ENCODE results near the gene VAPB. TPM values are rescaled to one million over a fixed set of nuclear protein-coding genes. Genes with fewer than 3 reads are reported as not detected.

Gene VAPB
- total RNA-seq, 4 donors from 2014 or later, result 20.4 to 28.0 (median 23.6) TPM

DNA sequence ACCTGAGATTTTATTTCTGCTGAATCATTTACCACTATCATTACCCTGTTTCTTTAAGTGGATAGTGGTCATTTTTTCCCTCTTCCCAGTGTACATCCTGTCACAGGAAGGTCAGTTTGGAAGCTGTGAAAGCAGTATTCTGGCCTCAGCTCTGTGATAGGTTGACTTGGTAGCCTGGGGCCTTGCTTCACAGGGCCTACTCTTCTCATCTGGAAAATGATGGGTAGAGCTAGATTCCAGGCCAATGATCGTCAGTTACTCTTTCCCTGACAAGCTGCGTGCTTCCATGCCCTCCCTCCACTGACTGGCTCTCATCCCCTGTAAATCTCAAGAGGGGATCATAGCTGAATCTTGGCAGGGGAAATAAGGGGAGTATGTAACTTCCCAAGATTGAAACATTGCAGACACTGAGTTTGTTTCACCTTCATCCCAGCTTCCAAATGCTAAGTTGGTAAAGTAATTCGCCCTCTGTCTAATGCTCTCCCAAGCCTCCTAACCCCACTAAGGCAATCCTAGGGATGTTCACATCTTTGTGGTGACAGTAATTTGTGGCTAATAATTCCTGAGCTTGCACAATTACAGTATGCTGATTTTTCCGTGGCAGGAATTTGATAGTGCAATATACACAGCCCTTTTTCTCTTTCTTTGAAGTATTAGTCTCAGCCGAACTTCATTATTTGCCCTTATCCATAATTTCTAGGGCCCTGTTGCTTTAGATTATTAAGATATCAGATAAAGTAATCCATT is 51.2 kb downstream of the VAPB start:
- H3K27ac ChIP-seq, result no peak overlapping the region
- H3K36me3 ChIP-seq, result peaks cover 0 to 32% (median 0%) of the 10 kb centered on the region in 3 donors
- no peak for DNase-seq (ENCODE audit: low spot score in 2 of 2)
- TF ChIP-seq POLR2A (IDR thresholded peaks at IDR 0.05) (no peak), EP300 (IDR thresholded peaks at IDR 0.05) (no peak)
- TF ChIP-seq, protein P1, sequence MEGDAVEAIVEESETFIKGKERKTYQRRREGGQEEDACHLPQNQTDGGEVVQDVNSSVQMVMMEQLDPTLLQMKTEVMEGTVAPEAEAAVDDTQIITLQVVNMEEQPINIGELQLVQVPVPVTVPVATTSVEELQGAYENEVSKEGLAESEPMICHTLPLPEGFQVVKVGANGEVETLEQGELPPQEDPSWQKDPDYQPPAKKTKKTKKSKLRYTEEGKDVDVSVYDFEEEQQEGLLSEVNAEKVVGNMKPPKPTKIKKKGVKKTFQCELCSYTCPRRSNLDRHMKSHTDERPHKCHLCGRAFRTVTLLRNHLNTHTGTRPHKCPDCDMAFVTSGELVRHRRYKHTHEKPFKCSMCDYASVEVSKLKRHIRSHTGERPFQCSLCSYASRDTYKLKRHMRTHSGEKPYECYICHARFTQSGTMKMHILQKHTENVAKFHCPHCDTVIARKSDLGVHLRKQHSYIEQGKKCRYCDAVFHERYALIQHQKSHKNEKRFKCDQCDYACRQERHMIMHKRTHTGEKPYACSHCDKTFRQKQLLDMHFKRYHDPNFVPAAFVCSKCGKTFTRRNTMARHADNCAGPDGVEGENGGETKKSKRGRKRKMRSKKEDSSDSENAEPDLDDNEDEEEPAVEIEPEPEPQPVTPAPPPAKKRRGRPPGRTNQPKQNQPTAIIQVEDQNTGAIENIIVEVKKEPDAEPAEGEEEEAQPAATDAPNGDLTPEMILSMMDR (IDR thresholded peaks at IDR 0.05), result no peak
- peaks cover 0 to 36% (median 2%) of the 10 kb centered on the region in 4 donors for H3K4me1 ChIP-seq
- no peaks in the 10 kb centered on the region for H3K27me3 ChIP-seq
- H3K9me3 ChIP-seq, result no peaks in the 10 kb centered on the region
- H3K4me3 ChIP-seq, result no peak overlapping the region
- 77 to 85% methylated on average over 5 of the region's 5 CpGs for whole genome bisulfite sequencing, 2 donors

DNA sequence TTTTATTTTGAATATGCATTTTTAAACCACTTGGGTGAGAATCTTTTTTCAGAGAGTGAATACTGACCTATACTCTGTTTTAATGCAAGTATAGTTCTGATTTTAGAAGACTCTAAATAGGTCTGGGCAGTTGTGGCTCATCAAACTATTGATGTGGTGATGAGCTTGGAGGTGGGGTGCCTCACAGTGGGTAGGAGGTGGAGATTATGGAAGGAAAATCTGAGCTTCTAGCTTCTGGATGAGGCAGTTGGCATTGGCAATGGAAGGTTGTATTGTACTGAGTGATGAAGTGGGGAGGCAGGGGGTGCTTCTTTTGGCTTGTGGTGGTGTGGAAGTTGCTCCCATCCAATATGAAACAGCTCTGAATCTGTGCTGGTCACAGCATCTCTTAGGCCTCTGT is 52.7 kb downstream of the VAPB start:
- peaks cover 0 to 36% (median 2%) of the 10 kb centered on the region in 4 donors for H3K4me1 ChIP-seq
- no peak overlapping the region for H3K4me3 ChIP-seq
- DNase-seq (ENCODE audit: low spot score in 2 of 2), result no peak
- TF ChIP-seq EP300 (IDR thresholded peaks at IDR 0.05) (no peak), POLR2A (IDR thresholded peaks at IDR 0.05) (no peak)
- TF ChIP-seq, protein P1 (IDR thresholded peaks at IDR 0.05), result no peak
- no peaks in the 10 kb centered on the region for H3K27me3 ChIP-seq
- peaks cover 0 to 44% (median 0%) of the 10 kb centered on the region in 3 donors for H3K36me3 ChIP-seq
- no peaks in the 10 kb centered on the region for H3K9me3 ChIP-seq
- H3K27ac ChIP-seq, result no peak overlapping the region

DNA sequence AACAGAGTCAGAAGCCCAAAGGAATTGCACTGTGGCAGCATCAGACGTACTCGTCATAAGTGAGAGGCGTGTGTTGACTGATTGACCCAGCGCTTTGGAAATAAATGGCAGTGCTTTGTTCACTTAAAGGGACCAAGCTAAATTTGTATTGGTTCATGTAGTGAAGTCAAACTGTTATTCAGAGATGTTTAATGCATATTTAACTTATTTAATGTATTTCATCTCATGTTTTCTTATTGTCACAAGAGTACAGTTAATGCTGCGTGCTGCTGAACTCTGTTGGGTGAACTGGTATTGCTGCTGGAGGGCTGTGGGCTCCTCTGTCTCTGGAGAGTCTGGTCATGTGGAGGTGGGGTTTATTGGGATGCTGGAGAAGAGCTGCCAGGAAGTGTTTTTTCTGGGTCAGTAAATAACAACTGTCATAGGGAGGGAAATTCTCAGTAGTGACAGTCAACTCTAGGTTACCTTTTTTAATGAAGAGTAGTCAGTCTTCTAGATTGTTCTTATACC is 55.8 kb downstream of the VAPB start:
- no peak for DNase-seq (ENCODE audit: low spot score in 2 of 2)
- 64 to 75% methylated on average over 5 of the region's 5 CpGs for WGBS, 2 donors
- Histone ChIP-seq H3K4me3 (no peak overlapping the region), H3K27ac (no peak overlapping the region), H3K4me1 (peaks cover 0 to 30% (median 2%) of the 10 kb centered on the region in 4 donors), H3K9me3 (no peaks in the 10 kb centered on the region), H3K27me3 (no peaks in the 10 kb centered on the region), H3K36me3 (peaks cover 0 to 52% (median 0%) of the 10 kb centered on the region in 3 donors)
- TF ChIP-seq, protein P1 (IDR thresholded peaks at IDR 0.05), result no peak
- no peak for TF ChIP-seq EP300 (IDR thresholded peaks at IDR 0.05)
- no peak for TF ChIP-seq POLR2A (IDR thresholded peaks at IDR 0.05)

DNA sequence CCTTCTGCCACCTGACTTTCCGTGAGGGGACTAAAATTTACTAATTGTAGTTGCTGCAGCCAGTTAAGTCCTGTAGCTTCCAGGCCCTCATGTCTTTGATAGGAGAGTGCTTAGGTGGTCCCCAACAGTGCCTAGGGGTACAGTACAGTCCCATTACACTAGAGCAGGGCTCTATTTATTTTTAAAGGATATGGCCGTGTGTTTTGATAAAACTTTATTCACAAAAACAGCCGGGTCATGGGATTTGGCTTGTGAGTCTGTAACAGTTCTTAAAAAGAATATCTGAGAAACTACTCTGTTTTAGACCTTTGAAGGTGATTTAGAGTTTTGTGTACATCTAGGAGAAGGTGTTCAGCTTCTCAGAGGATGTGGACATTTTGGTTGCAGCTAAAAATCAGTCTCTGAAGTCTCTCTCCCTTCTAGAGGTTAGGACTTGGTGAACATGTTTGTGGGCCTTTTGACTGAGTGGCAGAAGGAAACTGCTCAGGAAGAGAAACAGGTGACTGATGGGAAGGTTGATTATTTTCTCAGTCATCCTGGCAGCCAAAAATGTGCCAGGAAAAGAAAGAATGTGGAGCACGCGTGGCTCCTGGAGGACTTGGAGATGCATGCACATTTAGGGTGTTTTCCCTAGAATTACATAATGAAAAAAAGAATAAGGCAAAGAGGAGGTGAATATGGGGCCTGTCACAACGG is 57.4 kb downstream of the VAPB start:
- DNase-seq (ENCODE audit: low spot score in 2 of 2), result no peak
- H3K4me3 ChIP-seq, result no peak overlapping the region
- H3K27me3 ChIP-seq, result no peaks in the 10 kb centered on the region
- H3K27ac ChIP-seq, result no peak overlapping the region
- H3K36me3 ChIP-seq, result peaks cover 0 to 51% (median 0%) of the 10 kb centered on the region in 3 donors
- no peak for TF ChIP-seq POLR2A (IDR thresholded peaks at IDR 0.05)
- TF ChIP-seq EP300 (IDR thresholded peaks at IDR 0.05), result no peak
- TF ChIP-seq, protein P1 (IDR thresholded peaks at IDR 0.05), result no peak
- no peaks in the 10 kb centered on the region for H3K9me3 ChIP-seq
- H3K4me1 ChIP-seq, result peaks cover 0 to 24% (median 0%) of the 10 kb centered on the region in 4 donors
- 85 to 87% methylated on average over 6 of the region's 6 CpGs for WGBS, 2 donors

DNA sequence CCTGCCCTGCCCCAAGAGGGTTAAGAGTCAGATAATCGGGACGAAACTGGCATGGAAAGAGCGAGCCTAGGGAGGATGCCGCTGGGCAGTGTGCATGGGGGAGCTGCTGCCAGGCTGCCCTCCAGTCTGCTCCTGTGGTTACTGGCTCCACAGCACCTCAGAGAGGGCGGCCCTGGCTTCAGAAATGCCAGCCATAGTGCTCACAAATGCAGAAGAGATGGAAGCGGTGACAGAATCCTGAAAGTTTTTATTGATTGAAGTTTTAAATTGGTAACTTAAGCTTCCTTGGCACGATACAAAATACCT is 57.9 kb downstream of the VAPB start:
- Histone ChIP-seq H3K9me3 (no peaks in the 10 kb centered on the region), H3K36me3 (peaks cover 0 to 56% (median 0%) of the 10 kb centered on the region in 3 donors), H3K27me3 (no peaks in the 10 kb centered on the region), H3K4me1 (peaks cover 0 to 21% (median 0%) of the 10 kb centered on the region in 4 donors), H3K4me3 (no peak overlapping the region), H3K27ac (no peak overlapping the region)
- 81 to 86% methylated on average over 7 of the region's 7 CpGs for WGBS, 2 donors
- no peak for TF ChIP-seq POLR2A (IDR thresholded peaks at IDR 0.05)
- no peak for TF ChIP-seq EP300 (IDR thresholded peaks at IDR 0.05)
- TF ChIP-seq, protein P1 (IDR thresholded peaks at IDR 0.05), result no peak
- no peak for DNase-seq (ENCODE audit: low spot score in 2 of 2)
